CD4-positive, alpha-beta T cell treated with Interleukin-4 for 4 hours (primary cell): ENCODE measurements around the gene IL17RA.

ENCODE experiments used
- DNase-seq: peaks from one replicate; pipeline ENCODE4 v3.0.0-alpha.2; 2020

IL17RA gene

GRCh38 chr22:17106785-17107546 is 22.2 kb downstream of the IL17RA start:
- peak; percentile 20 for DNase-seq

DNA sequence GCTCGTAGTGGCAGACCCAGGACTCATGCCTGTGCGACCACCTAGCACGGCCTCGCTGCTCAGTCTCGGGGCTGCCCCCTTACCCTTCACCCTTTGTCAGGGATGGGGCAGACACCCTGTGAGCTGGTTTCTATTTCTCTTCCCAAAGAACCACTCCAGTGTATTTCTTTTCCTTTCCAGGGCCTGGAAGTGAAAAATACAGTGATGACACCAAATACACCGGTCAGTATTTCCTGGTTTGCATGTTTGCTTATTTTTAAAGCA is 22.7 kb downstream of the IL17RA start:
- no peak for DNase-seq

DNA sequence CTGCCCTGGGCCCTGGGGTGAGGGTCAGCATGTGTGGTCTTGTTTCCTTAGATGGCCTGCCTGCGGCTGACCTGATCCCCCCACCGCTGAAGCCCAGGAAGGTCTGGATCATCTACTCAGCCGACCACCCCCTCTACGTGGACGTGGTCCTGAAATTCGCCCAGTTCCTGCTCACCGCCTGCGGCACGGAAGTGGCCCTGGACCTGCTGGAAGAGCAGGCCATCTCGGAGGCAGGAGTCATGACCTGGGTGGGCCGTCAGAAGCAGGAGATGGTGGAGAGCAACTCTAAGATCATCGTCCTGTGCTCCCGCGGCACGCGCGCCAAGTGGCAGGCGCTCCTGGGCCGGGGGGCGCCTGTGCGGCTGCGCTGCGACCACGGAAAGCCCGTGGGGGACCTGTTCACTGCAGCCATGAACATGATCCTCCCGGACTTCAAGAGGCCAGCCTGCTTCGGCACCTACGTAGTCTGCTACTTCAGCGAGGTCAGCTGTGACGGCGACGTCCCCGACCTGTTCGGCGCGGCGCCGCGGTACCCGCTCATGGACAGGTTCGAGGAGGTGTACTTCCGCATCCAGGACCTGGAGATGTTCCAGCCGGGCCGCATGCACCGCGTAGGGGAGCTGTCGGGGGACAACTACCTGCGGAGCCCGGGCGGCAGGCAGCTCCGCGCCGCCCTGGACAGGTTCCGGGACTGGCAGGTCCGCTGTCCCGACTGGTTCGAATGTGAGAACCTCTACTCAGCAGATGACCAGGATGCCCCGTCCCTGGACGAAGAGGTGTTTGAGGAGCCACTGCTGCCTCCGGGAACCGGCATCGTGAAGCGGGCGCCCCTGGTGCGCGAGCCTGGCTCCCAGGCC is 23.7 kb downstream of the IL17RA start:
- DNase-seq = no peak

- DNase-seq = no peak
These were observed 24.5 kb downstream of the IL17RA start for GRCh38 chr22:17109113-17109865.

DNA sequence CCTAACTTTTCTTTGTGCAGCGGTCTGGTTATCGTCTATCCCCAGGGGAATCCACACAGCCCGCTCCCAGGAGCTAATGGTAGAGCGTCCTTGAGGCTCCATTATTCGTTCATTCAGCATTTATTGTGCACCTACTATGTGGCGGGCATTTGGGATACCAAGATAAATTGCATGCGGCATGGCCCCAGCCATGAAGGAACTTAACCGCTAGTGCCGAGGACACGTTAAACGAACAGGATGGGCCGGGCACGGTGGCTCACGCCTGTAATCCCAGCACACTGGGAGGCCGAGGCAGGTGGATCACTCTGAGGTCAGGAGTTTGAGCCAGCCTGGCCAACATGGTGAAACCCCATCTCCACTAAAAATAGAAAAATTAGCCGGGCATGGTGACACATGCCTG is 25.2 kb downstream of the IL17RA start:
- no peak for DNase-seq

GRCh38 chr22:17110791-17111550 is 26.2 kb downstream of the IL17RA start:
- DNase-seq = no peak

GRCh38 chr22:17112491-17113042 is 27.8 kb downstream of the IL17RA start:
- DNase-seq = no peak

- no peak for DNase-seq
These were observed 28.8 kb downstream of the IL17RA start for GRCh38 chr22:17113600-17113999.

- DNase-seq = no peak
These were observed 29.5 kb downstream of the IL17RA start for GRCh38 chr22:17114173-17114897.

- no peak for DNase-seq
These were observed 30.1 kb downstream of the IL17RA start for GRCh38 chr22:17114898-17115235.

DNA sequence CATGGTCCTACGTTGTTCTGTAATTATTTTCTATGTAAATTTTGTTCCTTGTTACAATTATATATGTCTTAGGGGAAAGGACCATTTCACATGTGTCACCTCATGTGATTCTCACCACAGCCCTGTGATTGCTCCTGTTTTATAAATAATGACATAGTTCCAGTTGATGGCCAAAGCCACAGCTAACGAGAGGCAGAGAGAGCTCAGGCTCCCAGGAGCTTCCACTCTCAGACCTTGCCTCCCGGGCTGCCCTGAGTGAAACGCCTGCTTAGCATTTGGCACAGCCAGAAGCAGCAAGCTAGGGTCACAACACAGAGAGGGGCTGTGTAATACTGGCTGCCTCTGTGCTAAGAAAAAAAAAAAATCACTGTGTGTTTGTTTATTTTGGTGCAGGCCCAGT is 30.4 kb downstream of the IL17RA start:
- DNase-seq = no peak

DNA sequence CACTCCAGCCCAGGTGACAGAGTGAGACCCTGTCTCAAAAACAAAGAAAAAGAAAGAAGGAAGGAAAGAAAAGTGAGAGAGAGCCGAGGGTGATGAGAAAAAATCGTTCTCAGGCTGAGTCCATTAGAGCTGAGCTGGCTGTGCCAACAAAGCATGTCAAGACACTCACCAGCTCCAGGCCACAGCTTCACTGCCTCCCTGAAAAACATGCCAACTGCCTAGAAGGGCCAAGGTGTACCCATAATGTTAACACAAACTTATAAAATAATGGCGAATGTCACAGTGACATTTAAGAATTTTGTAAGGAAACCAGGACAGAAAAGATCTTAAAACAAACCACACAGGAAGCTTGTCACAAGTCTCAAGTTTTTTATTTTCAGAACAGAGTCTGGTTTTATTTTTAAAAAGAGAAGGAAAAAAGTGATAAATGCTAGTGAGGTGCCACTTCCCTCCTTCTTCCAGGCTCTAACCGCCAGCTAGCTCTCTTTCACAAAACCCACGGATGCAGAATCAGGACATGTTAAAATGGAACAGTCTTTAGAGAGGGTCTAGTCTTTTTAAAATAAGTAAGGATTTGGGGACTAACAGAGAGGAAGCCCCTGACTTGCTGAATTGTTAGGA is 31.3 kb downstream of the IL17RA start:
- DNase-seq = no peak

GRCh38 chr22:17116572-17117330 is 32.0 kb downstream of the IL17RA start:
- no peak for DNase-seq

DNA sequence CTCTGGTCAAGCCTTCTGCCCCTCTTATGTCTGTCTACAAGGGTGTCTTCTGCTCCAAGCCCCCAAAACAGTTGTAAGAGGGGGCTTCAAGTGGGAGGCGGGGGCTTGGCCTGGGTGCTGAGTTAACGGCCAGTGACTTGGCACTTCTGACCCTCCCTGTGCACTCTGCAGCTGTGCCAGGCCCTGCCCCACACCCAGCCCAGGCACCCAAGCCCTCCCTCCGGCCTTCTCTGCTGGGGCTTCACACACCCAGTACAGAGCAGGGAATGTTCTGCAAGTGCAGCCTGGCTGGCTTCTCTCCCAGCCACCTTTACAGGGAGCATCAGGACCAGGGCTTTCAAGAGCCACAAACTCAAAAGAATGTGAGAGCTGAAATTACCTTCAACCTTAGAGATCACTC is 32.6 kb downstream of the IL17RA start:
- DNase-seq = no peak

GRCh38 chr22:17117890-17118289 is 33.1 kb downstream of the IL17RA start:
- no peak for DNase-seq

DNA sequence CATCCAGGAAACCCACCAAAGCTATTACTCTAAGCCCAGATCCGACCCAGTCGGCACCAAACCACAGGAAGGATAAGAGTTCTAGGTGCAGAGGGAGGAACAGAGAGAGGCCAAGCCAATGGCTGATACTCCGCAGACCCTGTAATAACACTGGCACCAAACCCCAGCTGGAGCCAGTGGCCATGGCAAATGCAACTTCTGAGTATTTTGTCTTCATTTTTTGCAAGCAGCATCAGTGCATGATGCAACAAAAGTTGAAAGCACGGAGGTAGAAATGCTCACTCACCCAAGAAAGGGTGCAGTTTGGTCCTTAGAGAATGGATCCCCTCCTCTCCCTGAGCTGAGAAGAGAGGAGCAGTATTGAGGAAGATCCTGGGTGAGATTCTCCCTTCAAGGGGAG is 33.5 kb downstream of the IL17RA start:
- DNase-seq = no peak

DNA sequence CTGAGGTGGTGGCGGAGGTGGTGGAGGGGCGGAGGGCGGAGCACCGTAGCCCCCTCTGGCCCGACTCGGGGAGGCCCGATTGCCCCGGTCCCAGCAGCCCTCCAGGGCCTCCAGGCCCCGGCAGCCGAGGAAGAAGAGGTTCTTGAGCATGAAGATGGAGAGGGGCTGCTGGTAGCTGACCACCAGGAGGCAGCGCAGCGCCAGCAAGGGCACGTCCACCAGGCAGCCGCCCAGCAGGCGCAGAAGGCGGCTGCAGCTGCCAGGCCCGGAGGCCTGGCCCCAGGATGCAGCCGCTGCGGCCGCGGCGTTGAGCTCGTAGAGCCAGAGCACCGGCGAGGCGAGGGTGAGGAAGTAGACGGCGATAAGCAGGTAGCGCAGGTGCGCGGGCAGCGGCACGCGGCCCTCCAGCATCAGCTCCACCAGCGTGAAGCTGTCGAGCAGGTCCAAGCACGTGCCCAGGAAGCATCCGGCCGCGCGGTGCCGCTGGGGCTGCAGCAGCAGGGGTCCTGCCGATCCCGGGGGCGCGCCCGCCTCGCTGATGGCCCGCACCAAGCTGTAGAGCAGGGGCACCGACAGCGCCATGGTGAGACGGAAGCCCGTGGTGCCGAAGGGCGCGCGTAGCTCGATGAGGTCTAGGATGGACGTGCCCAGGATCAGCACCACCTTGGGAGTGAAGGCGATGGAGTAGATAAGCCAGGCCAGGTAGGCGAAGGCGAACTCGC is 34.8 kb downstream of the IL17RA start:
- DNase-seq = no peak

DNA sequence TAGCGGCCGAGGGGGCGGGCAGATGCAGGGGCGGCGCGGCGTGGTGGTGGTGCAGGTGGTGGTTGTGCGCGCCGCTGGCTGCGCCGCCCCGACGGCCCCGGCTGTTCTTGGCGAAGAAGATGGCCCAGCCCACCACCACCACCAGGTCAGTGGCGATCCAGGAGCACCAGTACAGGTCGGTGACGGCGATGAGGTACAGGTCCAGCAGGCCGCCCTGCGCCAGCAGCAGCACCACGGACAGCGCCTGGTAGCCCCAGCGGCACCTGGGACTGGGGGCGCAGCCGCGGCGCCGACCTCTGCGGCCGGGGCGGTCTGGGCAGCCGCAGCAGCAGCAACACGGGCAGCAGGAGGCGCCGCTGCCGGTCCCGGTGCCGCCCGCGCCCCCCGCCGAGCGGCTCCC is 35.5 kb downstream of the IL17RA start:
- DNase-seq = peak; percentile 42

GRCh38 chr22:17120711-17121232 is 36.0 kb downstream of the IL17RA start:
- no peak for DNase-seq
